ENCODE results near the gene BRPF3.

GRCh38 chr6:36210182-36210581 lies 13.6 kb downstream of the BRPF3 start:
- TF ChIP-seq, protein P1, sequence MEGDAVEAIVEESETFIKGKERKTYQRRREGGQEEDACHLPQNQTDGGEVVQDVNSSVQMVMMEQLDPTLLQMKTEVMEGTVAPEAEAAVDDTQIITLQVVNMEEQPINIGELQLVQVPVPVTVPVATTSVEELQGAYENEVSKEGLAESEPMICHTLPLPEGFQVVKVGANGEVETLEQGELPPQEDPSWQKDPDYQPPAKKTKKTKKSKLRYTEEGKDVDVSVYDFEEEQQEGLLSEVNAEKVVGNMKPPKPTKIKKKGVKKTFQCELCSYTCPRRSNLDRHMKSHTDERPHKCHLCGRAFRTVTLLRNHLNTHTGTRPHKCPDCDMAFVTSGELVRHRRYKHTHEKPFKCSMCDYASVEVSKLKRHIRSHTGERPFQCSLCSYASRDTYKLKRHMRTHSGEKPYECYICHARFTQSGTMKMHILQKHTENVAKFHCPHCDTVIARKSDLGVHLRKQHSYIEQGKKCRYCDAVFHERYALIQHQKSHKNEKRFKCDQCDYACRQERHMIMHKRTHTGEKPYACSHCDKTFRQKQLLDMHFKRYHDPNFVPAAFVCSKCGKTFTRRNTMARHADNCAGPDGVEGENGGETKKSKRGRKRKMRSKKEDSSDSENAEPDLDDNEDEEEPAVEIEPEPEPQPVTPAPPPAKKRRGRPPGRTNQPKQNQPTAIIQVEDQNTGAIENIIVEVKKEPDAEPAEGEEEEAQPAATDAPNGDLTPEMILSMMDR (IDR thresholded peaks at IDR 0.05; ENCODE audit: extremely low read depth in 1 of 2, insufficient read depth in 1 of 2, low read depth in 1 of 2, low read length in 2 of 2): no peak
- TF ChIP-seq POLR2AphosphoS5 (IDR thresholded peaks at IDR 0.05; ENCODE audit: insufficient read depth, low read depth, low read length) (no peak), MAX (IDR thresholded peaks at IDR 0.05; ENCODE audit: insufficient read depth, insufficient read length) (no peak), POLR2A (IDR thresholded peaks at IDR 0.05; ENCODE audit: low read depth, low read length) (no peak)

Data from endothelial cell of umbilical vein (primary cell).